A673 (cell line): ENCODE results near the gene ARHGAP30. TPM values are rescaled to one million over a fixed set of nuclear protein-coding genes. Genes with fewer than 3 reads are reported as not detected.

Experiments used
- BruUV-seq: library from RNA; stranded (reverse); fragments of 400-500 nt; replicated peaks from 2 replicates; lab custom pipeline; 2021; lab: Mats Ljungman, UMichigan
- CTCF ChIA-PET: fragments of 300-600 bp; sonication (Branson Sonifier 250); formaldehyde crosslinking; loops from one replicate; lab custom pipeline; 2022; ENCODE audit warnings: antibody characterized with exemption; lab: Charles Lee
- POLR2A ChIA-PET: fragments of 300-600 bp; sonication (Branson Sonifier 250); formaldehyde crosslinking; loops from one replicate; lab custom pipeline; 2022; ENCODE audit warnings: antibody characterized with exemption; ENCODE audit not compliant: low non-redundant PET; lab: Charles Lee
- DNase-seq: peaks from one replicate; pipeline ENCODE4 v3.0.0-alpha.2; 2015; ENCODE audit warnings: low spot score
- H3K27ac ChIP-seq: fragments of 200-600 bp; sonication (generic); 2 replicates; pipeline ENCODE4 v1.5.1; 2016; ENCODE audit warnings: mixed run types, low read depth, mild to moderate bottlenecking, mixed read lengths, antibody characterized with exemption, low read length; ENCODE audit not compliant: poor library complexity, severe bottlenecking
- H3K27me3 ChIP-seq: fragments of 200-600 bp; sonication (generic); replicated peaks from 2 replicates; pipeline ENCODE4 v1.6.1; 2017; ENCODE audit warnings: mixed run types, low read depth, mild to moderate bottlenecking, mixed read lengths, antibody characterized with exemption, low read length; ENCODE audit not compliant: insufficient read depth, poor library complexity
- H3K36me3 ChIP-seq: fragments of 200-600 bp; sonication (generic); 2 replicates; pipeline ENCODE4 v1.6.1; 2016; ENCODE audit warnings: mixed run types, mild to moderate bottlenecking, mixed read lengths, antibody characterized with exemption, low read length; ENCODE audit not compliant: insufficient read depth, poor library complexity, severe bottlenecking
- H3K4me1 ChIP-seq: fragments of 200-600 bp; sonication (generic); 2 replicates; pipeline ENCODE4 v1.6.1; 2017; ENCODE audit warnings: mixed run types, mild to moderate bottlenecking, mixed read lengths, antibody characterized with exemption, low read length; ENCODE audit not compliant: insufficient read depth, poor library complexity, severe bottlenecking
- H3K4me3 ChIP-seq: fragments of 200-600 bp; sonication (generic); 2 replicates; pipeline ENCODE4 v1.5.1; 2016; ENCODE audit warnings: low read depth, mixed run types, mild to moderate bottlenecking, mixed read lengths, low read length; ENCODE audit not compliant: poor library complexity, severe bottlenecking
- H3K9me3 ChIP-seq: fragments of 200-600 bp; sonication (generic); 2 replicates; pipeline ENCODE4 v1.6.1; 2016; ENCODE audit warnings: mixed run types, low read depth, mild to moderate bottlenecking, mixed read lengths, antibody characterized with exemption, low read length; ENCODE audit not compliant: poor library complexity, severe bottlenecking
- EZH2 ChIP-seq: fragments of 200-600 bp; sonication (generic); IDR thresholded peaks from 2 replicates; pipeline ENCODE4 v1.6.1; 2017; ENCODE audit warnings: borderline replicate concordance, low read depth, mild to moderate bottlenecking, mixed read lengths, antibody characterized with exemption, low read length; ENCODE audit not compliant: poor library complexity, severe bottlenecking
- intact Hi-C: fragments of 100-400 bp; cut with micrococcal nuclease; formaldehyde crosslinking; loops from one replicate; pipeline ENCODE4 v1.10.0; 2022; ENCODE audit not compliant: unreplicated experiment
- total RNA-seq: library from RNA; stranded (reverse); gene quantifications from 2 replicates; pipeline ENCODE4 v1.2.3, GENCODE V29; 2021
- TF ChIP-seq, protein P1 (sequence below): fragments of 300-800, 200-600 bp; sonication (generic); conservative IDR thresholded peaks from 2 replicates; pipeline ENCODE4 v1.5.1; 2017; ENCODE audit warnings: low read depth, mild to moderate bottlenecking, antibody characterized with exemption, low read length, moderate library complexity, mixed read lengths

ARHGAP30 gene
- total RNA-seq, 1 experiment from 2014 or later: not detected

DNA sequence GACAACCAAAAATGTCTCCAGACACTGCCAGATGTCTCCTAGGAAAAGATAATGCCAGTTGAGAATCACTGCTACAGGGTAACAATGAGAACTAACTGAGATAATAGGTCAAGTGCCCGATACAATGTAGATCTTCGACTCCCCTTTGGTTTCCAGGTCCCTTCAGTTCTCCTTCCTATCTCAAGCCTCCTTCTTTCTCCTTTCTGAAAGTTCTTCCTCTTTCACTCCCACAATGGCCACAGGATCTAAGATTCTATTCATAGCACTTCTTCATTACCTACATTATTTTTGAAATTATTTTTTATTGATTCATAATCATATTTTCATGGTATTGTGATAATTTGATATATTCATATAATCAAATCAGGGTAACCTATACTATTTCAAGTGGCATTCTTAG is 41.8 kb upstream of the ARHGAP30 start:
- no peak for DNase-seq
- H3K36me3 ChIP-seq: no peaks in the 10 kb centered on the region
- BruUV-seq: no TSS peak
- ChIA-PET CTCF (interaction anchor here (1.1 kb wide), 1 partner anchor 14 kb away, joined by 5 read pairs; no protein-coding TSS in a partner anchor), POLR2A (no interaction called here)
- H3K27ac ChIP-seq: no peak overlapping the region
- no peaks in the 10 kb centered on the region for H3K9me3 ChIP-seq
- no peak overlapping the region for H3K4me3 ChIP-seq
- TF ChIP-seq, protein P1, sequence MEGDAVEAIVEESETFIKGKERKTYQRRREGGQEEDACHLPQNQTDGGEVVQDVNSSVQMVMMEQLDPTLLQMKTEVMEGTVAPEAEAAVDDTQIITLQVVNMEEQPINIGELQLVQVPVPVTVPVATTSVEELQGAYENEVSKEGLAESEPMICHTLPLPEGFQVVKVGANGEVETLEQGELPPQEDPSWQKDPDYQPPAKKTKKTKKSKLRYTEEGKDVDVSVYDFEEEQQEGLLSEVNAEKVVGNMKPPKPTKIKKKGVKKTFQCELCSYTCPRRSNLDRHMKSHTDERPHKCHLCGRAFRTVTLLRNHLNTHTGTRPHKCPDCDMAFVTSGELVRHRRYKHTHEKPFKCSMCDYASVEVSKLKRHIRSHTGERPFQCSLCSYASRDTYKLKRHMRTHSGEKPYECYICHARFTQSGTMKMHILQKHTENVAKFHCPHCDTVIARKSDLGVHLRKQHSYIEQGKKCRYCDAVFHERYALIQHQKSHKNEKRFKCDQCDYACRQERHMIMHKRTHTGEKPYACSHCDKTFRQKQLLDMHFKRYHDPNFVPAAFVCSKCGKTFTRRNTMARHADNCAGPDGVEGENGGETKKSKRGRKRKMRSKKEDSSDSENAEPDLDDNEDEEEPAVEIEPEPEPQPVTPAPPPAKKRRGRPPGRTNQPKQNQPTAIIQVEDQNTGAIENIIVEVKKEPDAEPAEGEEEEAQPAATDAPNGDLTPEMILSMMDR: no peak
- no peak for TF ChIP-seq EZH2
- no peaks in the 10 kb centered on the region for H3K4me1 ChIP-seq
- intact Hi-C loops: no loop called here
- no peaks in the 10 kb centered on the region for H3K27me3 ChIP-seq

DNA sequence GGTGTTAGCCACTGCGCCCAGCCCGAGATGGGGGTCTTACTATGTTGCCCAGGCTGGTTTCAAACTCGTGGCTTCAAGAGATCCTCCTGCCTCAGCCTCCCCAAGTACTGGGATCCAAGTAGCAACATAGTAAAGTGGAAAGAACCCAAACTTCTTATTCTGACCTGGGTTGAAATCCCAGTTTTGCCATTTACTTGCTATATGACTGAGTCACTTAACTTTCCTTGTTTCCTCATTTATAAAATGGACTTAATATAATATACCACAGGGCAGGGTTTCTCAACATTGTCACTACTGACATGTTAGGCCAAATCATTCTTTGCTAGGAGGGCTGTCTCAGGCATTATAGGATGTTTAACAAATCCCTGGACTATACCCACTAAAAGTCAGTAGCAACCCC is 41.4 kb upstream of the ARHGAP30 start:
- H3K27me3 ChIP-seq: no peaks in the 10 kb centered on the region
- BruUV-seq: no TSS peak
- CTCF ChIA-PET: no interaction called here
- no peak for DNase-seq
- H3K9me3 ChIP-seq: no peaks in the 10 kb centered on the region
- H3K4me1 ChIP-seq: no peaks in the 10 kb centered on the region
- no peak overlapping the region for H3K27ac ChIP-seq
- TF ChIP-seq, protein P1: no peak
- no peak for TF ChIP-seq EZH2
- no peaks in the 10 kb centered on the region for H3K36me3 ChIP-seq
- no peak overlapping the region for H3K4me3 ChIP-seq
- POLR2A ChIA-PET: no interaction called here
- intact Hi-C loops: no loop called here

DNA sequence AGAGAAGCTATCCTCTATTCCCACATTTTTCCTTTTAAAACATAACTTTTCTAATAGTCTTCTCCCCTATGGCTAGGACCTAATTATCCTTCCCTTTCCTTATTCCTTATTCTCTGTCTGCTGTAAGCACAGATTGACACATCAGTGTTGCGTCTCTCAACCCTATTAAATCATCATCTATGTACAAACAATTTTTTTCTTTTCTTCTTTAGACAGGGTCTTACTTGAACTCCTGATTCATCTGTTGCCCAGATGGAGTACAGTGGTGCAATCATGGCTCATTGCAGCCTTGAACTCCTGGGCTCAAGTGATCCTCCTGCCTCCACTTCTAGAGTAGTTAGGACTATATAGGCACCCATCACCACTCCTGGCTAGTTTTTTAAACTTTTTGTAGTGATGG is 36.7 kb upstream of the ARHGAP30 start:
- Histone ChIP-seq H3K36me3 (peaks cover 12% of the 10 kb centered on the region), H3K4me3 (no peak overlapping the region), H3K4me1 (no peaks in the 10 kb centered on the region), H3K27me3 (no peaks in the 10 kb centered on the region), H3K9me3 (no peaks in the 10 kb centered on the region), H3K27ac (no peak overlapping the region)
- intact Hi-C loops: no loop called here
- no TSS peak for BruUV-seq
- POLR2A ChIA-PET: no interaction called here
- TF ChIP-seq, protein P1: no peak
- TF ChIP-seq EZH2: no peak
- CTCF ChIA-PET: no interaction called here
- DNase-seq: no peak
